Measurements from ENCODE around the gene IPO9. TPM values are rescaled to one million over a fixed set of nuclear protein-coding genes. Genes with fewer than 3 reads are reported as not detected.

The IPO9 gene
- 16.2 and 25.3 TPM in 2 replicates for total RNA-seq

DNA sequence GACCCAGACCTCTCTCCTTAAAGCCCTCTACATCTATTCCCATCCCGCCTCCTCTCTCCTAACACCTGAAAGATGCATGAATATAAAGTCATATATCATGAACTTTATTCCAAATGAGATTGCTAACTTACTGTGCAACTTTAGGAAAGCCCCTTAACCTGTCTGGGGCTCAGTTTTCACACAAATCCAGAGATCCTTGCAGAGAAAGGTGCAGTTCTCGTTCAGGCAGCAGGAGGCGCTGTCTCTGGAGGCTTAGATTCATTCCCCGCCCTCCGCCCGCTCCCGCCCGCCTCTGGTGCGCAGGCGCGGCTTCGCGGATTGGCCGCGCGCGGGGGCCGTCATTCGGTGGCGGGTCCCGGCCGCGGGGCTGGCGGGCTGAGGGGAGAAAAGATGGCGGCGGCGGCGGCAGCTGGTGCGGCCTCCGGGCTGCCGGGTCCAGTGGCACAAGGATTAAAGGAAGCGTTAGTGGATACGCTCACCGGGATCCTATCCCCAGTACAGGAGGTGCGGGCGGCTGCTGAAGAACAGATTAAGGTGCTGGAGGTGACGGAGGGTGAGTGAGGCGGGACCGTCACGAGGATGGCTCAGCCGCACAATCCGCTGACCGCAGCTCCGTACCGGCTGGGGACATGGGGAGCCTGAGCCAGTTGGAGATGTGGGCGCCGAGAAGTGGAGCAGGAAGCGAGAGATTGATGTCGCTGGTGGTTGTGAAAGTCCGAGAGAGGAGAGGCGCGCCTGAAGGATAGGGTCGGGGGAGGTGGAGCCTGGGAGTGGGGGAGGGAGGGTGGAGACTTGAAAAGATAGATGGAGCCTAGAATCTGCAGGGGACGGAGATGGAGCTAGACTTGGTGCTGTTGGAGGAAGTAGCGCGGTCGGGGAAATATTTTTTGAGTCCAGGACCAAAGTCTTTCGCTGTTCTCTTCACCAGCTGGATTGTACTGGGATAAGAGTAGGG is at the start of gene IPO9:
Gene IPO9 (plus strand): TSS at position 338 of the 955 bp plus-strand sequence. CDS start 53 bp downstream, at position 391.

DNA sequence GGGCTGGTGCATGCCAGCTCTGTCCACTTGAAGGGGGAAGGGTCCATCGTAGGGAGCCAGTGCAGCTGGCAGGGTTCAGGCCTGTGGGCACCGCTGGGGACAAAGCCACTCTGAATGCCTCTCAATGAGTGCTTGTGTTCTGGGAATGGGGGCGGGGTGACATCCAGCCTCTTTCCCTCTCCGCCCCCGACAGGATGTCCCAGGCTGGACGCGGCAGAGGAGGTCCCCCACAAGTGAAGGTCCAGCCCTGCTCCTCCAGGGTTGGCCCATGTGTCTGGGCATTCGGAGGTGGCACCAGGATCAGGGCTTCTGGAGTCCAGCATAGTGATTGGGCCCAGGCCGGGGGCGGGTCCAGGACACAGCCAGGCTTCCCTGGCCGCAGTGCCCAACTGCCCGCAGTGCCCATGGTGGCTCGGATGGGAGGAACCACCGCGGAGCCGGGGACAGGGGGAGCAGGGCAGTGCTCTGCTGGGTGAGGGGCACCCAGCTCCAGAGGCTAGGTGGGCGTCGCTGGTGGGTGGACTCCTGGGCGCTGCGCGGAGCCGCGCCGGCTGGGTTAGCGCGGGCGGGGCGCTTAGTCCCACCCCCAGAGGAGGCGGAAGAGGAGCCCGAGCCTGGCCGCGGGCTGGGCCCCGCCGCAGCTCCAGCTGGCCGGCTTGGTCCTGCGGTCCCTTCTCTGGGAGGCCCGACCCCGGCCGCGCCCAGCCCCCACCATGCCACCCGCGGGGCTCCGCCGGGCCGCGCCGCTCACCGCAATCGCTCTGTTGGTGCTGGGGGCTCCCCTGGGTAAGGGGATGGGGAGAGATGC is 59.5 kb downstream of the IPO9 start, which contains the start of gene SHISA4:
Gene SHISA4 (plus strand): TSS at position 617 of the 808 bp plus-strand sequence. CDS start 97 bp downstream, at position 714.

Other genes starting within 250 kb of the IPO9 start
- gene SHISA4, start 59.7 kb downstream of the IPO9 start, total RNA-seq = 19.2 and 36.9 TPM in 2 replicates
- 0.16 and 4.2 TPM in 2 replicates for gene LMOD1, start 117.4 kb downstream of the IPO9 start, total RNA-seq
- gene TIMM17A, start 126.3 kb downstream of the IPO9 start, total RNA-seq = 25.6 and 46.8 TPM in 2 replicates
- gene RNPEP, start 153.5 kb downstream of the IPO9 start, total RNA-seq = 89.0 and 107 TPM in 2 replicates
- 19.7 and 79.7 TPM in 2 replicates for gene ELF3, start 181.4 kb downstream of the IPO9 start, total RNA-seq

Measured in mesangial cell (primary cell).